ENCODE data around the gene NSDHL.
"Not testable (repeated sequence)": the region's sequence is repeated elsewhere in the genome, so short reads cannot be mapped to it uniquely, and the experiment has no call there.

The NSDHL gene

DNA sequence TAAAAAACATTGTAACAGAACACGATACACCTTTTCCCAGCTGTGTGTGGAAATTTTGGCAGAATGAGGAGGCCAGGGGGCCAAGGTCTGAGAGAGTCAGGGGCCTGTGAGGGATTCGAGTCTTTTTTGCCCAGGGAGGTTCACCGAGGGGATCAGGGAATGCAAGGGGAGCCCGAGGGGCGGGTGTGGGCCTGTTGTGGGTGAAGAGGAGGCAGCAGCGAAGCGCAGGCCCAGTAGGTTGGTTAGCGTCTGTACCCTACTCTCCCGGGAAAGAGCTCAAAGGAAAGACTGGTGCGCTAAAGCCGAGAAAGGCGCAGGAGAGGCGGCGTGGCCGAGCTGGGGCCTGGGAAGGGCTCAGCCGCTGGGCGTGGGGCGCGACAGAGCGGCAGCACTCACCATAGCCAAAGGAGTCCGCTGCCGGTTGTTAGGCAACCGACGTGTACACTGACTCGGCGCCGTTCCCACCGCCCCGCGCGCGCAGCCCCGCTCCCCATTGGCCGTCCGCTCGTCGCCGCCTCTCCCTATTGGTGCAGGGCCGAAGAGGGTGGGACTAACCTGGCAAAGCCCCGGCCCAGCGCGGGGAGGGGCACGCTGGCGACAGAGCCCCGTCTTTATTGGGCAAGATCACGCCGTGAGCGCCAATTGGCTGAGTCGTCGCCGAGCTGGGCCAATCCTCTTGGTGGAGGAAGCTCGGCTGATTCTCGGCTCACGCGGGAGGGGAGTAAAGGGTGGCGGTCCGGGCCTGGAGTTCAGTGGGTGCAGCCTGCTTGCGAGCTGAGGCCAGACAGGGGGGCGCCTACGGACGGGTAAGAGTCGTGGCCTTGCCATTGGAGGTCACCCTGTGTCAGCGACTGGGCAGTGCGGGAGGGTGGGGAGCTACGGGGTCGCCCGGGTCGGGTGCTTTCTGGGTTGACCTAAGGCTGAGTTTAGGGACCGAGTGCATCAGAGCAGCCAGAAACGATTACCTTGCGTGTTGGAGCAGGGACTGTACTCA, at the start of gene NSDHL, which contains the start of gene CETN2:
TSS of gene NSDHL (plus strand) at position 752 of the 994 bp plus-strand sequence. CDS start 15,262 bp downstream, outside the sequence.
TSS of gene CETN2 (minus strand) at position 446 of the 994 bp plus-strand sequence. CDS start at position 399, 47 bp downstream.
- peak; percentile 86 to 87 for DNase-seq (ENCODE audit: low read depth in 2 of 2)

DNA sequence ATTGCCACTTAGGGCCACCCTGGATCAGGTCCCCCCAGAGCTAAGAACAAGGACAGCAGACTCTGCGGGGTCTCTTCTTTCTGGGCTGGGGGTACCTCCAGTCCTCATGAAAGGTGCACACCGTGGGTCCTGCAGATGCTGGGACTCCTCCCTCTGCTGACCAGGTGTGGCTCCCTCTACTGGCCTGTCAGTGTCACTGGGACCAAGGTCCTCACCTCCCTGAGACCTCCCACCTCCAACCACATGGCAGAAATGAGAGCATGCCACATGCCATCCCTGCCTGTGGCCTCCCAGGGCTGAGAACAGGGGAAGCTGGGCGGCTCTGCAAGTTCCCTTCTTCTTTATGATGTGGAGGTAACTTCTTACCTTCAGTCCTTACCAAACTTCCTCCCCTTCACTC, 43.8 kb upstream of the NSDHL start:
- DNase-seq (ENCODE audit: low read depth in 2 of 2), result not testable (repeated sequence)

DNA sequence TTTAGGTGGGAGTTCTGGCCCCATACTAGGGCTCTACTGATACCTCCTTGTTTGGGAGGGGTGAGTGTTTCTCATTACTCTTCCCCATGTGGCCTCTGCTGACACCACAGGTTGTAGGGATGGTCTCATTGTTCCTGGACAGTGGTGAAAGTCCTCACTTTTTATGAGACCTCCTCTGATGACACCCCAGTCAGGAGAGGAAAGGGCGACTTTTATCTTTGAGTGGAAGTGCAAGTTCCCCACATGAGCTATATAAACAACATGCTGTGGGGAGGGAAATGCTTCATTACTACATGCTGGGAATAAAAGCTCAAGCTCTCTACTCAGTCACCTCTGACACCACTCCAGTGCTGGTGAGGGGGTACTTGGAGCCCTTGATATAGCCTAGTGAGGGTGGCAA, 31.9 kb upstream of the NSDHL start:
- DNase-seq (ENCODE audit: low read depth in 2 of 2), result no peak

DNA sequence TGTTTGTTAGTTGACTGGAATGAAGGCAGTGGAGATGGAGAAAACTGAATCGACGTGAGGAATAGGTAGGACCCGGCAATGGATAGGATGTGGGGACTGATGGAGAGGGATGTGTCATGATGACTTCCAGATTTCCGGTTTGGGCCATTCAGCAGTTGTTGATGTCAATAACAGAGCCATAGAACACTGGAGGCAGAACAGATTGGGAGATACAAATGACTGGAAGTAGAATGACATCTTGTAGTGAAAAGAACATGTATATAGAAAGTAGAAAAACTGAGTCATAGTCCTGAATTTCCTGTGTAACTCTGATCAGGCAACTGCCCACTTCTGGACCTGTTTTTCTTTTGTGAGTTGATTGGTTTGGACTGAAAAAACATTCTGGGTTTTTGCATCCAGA, 24.8 kb upstream of the NSDHL start:
- DNase-seq (ENCODE audit: low read depth in 2 of 2), result no peak

DNA sequence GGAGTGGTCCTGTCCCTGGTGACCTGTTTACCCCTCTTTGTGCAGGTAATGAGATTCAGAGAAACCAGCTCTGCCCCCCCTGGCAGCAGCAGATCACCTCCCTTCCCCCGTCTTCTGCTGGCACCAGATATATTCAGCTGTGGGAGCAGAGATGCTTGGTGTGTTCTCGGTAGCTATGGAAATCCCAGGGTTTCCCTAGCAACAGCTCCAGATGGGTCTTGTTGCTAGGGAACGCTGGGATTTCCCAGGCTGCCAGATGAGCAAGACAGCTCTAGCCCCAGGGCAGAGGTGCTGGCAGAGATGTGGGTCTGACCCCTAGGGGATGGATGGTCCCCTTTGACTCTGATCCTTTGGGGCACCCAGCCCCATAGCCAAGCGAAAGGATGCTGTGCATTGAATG, 20.5 kb upstream of the NSDHL start:
- DNase-seq (ENCODE audit: low read depth in 2 of 2), result no peak

DNA sequence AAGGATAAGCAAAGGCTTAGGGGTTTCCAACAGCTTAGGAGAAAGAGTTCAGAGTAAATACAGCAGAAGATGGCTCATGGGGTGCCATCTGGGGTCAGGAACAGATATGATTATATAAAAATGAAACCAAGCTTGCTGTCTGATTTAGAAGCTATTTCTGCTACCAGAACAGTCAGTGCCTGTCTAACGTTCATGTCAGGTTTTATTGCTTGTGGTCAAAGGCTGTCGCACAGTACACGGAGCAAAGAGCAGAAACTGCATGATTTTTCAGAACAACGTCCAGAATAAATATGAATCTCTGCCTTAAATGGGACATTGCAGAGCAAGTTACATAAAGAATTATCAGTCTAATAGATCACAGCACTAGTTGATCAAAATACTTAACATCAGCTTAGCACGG, 17.7 kb upstream of the NSDHL start:
- DNase-seq (ENCODE audit: low read depth in 2 of 2), result no peak

DNA sequence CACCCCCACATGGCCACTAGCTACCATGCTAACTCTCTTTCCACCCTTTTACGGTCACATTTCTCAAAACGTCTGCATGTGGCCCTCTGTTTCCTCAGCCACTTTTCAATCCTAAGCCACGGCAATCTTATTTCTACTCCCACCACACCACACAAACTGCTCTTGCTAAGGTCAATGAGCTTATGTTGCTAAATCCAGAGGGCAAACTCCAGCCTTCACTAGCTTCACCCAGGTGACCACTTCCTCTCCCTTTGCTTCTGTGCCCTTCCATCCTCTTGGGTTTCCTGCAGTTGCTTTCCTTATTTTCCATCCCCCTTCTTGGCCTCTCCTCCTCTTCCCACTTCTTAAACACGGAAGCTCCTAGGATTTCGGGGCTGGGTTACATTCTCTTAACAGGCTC, 16.8 kb upstream of the NSDHL start:
- no peak for DNase-seq (ENCODE audit: low read depth in 2 of 2)

DNA sequence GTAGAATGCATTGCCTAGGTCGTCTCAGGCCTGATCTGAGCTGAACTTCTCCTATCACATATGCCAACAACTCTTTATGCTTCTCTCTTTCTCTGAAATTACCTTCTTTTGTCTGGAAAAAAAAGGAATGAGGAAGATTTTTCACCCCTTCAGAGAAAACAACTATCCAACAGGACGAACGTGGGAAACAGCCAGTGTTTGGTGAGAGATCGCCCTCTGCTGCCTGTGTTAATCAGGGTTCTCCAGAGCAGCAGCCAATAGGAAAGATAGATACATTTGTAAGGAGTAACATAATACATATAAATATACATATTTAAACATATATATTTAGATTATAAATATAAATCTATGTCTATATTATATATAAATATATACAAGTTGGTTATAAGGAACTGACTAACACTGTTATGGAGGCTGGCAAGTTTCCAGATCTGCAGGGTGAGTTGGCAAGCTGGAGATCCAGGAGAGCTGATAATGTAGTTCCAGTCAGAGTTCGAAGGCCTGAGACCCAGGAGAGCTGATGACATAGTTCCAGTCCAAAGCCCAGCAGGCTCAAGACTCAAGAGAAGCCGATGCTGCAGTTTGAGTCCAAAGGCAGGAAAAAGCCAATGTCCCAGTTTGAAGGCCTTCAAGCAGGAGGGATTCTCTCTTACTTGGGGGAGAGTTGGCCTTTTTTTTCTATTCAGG, 13.6 kb upstream of the NSDHL start:
- DNase-seq (ENCODE audit: low read depth in 2 of 2), result no peak

DNA sequence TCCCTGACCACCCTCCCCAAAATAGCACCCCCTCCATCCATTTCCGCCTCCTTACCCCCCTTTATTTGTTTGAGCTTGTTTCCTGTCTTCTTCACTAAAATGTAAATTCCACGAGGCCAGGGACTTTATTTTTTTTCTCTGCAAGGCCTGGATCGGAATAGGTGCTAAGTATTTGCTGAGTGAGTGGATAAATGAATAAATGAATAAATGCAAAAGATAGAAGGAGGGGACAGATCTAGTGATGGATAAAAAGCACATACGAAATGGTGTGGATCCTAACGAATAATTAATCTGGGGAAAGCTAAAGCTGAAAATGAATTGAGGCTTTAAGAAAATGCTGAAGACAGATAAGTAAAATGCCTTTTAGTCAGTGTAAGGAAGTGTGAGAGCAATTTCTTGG, 12.5 kb upstream of the NSDHL start:
- no peak for DNase-seq (ENCODE audit: low read depth in 2 of 2)

DNA sequence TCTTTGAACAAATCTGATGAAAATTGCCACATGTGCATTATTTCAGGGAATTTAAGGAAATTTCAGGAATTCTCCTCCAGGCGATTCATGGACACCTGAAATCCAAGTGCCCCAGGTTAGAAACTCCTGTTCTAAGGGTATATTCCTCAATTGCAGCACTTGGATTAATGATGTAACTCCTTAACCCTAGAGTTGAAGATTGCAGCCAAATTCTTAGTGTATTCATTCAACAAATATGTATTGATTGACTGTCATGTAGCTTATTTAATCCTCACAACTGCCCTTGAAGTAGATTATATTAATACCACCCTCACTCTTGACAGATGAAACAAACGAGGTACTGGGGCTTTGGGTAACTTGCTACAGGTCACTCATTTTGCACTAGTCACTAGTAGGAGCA, 11.6 kb upstream of the NSDHL start:
- no peak for DNase-seq (ENCODE audit: low read depth in 2 of 2)

DNA sequence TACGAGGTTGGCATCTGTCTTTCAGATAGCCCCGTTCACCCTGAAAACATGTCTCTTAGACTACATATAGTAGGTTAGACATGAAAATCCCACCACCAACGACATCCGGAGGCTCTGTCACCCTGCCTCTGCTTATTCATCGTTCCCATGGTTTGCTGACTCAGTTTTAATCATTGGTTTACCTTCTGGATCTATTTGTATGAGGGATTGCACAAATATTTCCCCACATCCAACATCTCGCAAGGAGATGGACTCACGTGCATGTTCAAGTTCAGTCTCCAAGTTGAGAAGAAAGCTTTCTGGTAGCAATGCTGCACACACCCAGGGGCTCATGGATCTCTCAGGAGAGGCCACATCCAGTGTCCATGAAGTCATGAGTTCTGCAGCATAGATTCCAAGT, 11.1 kb upstream of the NSDHL start:
- no peak for DNase-seq (ENCODE audit: low read depth in 2 of 2)

DNA sequence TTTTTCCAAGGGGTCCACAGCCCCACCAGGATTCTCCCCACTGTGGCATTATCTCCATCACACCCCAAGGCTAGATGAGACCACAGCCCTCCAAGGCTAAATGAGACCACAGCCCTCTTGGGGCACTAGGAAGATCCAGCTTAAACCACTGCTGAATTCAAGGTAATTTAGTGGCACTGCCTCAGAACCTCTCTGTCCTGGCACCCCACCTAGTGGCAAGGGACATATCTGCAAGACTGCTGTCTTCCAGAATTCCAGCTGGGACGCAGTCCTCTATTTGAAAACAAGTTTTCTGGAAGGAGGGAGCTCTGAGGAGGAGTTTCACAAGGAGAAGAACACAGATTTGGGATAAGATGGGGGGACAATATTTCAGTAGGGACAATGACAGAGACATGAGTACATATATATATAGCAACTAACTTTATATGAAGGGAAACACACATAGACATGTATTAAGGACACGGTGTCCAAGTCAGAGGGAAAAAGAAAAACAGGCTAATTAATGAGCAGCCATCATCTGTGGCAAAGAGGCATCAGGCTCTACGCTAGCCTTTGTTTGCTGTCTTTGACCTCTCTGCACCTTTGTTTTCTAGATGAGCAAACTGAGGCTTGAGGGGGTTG, 9.6 kb upstream of the NSDHL start:
- DNase-seq (ENCODE audit: low read depth in 2 of 2), result no peak

DNA sequence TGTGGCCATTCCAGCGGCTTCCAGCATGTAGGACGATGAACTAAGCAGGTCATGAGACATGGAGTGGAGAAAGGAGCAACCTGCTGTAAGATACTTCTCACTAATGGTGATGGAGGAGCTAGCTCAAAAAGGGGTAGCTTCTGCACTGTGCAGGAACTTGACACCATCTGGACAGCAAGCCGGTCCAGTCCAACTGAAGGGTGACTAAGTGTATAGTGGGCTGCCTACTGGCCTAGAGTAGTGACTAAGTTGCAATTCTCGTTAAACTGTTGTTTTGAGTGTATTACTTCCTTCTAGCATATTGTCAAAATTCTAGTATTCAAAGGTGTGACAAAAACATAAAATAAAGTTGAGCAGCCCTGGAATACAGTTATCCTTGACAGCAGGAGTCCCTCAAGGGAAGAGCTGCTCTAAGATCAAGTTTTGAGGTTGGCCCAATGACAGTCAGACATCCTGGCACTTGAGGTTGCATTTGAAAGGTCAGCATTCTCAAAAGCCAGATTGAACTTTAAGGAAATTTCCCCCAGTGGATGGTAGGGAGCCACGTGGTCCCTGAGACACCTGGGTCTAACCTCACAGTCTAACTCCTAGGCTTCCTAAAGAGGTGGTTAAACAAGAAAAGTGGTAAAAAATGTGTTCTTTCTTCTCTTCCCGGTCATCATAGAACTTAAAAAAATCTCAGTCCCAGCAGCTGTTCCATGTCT, 8.3 kb upstream of the NSDHL start:
- no peak for DNase-seq (ENCODE audit: low read depth in 2 of 2)

DNA sequence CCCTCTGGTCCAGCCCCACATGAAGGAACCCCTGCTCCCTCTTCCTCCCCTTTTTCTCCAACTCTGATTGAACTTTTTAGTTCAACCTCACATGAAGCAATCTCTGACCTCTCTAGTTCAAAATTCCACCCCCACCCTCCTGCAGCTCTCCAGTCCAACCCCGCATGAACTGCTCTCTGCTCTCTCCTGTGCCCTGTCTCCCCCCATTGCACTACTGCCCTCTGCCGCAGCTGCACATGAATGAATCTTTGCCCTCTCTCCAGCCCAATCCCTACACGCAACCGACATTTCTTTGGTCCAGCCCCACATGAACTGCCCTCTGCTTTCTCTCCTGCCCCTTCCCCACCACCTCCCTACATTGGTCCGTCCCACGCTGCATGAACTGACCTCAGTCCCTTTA, 7.2 kb upstream of the NSDHL start:
- DNase-seq (ENCODE audit: low read depth in 2 of 2), result no peak

DNA sequence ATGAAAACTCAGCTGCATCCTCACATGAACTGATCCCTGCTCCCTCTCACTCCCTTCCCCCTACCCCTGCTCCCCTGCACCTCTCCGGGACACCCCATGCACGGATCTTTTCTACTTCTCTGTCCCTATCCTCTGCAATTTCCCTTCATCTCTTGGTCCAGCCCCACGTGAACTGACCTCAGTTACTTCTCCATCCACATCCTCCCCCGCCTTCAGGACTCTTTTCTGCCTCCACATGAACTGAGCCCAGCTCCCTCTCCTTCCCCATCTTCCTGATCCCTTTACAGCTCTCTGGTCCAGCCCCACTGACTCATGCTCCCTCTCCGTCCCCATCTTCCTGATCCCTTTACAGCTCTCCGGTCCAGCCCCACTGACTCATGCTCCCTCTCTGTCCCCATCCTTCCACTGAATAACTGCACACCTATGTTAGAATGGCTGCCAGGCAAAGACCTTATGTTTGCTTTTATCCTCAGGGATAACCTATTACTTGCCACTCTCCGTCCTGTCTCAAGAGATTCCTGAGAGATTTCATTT, 6.0 kb upstream of the NSDHL start:
- DNase-seq (ENCODE audit: low read depth in 2 of 2), result no peak

DNA sequence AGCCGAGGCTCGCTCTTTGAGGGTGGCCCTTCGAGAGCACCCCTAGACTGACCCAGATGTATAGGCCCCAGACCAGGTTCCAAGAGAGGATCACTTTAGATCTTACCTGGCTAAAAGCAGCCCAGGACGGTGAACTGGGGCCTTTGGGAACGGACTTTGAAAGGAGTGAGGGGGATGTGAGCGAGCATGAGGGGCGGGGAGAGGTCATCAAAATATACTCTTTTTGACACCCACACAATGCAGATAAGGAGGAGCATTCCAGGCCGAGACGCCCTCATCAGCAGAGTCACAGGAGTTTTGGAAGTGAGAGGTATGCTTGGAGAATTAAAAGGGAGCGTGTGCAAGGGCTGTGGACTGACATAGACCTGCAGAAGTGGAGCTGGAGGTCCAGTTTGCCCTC, 528 bp downstream of the NSDHL start:
- no peak for DNase-seq (ENCODE audit: low read depth in 2 of 2)

DNA sequence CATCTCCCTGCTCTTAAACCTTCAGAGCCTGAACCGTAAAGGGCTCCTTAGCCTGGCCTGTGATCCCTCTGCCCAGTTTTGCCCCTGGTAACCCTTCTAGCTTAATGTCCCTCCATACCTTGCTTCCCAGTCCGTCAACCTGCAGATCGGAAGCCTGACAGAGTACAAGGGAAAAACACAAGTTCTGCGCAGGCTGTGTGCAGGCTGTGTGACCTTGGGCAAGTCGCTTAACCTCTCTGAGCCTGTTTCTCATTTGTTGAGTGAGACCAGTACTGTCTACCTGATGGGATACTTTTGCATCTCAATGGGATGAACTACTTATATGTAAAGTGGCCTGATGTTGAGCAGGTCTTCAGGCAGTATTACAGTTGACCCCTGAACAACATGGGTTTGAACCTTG, 1.7 kb downstream of the NSDHL start:
- no peak for DNase-seq (ENCODE audit: low read depth in 2 of 2)

DNA sequence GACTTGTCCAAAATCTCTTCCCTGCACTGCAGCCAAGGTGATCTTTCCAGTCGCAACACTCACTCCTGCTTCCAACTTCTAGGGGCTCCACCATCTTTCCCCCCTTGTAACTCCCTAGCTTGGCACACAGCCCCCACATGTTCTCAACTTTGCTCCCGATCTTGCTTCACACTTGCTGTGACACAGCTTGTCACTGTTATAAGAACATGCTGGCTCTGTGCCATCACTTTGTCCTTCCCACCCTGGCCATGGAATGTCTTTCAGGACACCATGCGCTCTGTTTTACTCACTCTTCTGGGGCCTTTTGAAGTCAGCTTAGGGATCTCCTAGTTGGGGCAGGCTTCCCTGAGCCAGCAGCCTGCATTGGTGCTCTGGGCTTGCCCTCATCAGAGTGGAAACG, 2.5 kb downstream of the NSDHL start:
- no peak for DNase-seq (ENCODE audit: low read depth in 2 of 2)

DNA sequence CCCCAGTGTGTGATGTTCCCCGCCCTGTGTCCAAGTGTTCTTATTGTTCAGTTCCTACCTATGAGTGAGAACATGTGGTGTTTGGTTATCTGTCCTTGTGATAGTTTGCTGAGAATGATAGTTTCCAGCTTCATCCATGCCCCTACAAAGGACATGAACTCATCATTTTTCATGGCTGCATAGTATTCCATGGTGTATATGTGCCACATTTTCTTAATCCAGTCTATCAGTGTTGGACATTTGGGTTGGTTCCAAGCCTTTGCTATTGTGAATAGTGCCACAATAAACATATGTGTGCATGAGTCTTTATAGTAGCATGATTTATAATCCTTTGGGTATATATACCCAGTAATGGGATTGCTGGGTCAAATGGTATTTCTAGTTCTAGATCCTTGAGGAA, 4.6 kb downstream of the NSDHL start:
- not testable (repeated sequence) for DNase-seq (ENCODE audit: low read depth in 2 of 2)

DNA sequence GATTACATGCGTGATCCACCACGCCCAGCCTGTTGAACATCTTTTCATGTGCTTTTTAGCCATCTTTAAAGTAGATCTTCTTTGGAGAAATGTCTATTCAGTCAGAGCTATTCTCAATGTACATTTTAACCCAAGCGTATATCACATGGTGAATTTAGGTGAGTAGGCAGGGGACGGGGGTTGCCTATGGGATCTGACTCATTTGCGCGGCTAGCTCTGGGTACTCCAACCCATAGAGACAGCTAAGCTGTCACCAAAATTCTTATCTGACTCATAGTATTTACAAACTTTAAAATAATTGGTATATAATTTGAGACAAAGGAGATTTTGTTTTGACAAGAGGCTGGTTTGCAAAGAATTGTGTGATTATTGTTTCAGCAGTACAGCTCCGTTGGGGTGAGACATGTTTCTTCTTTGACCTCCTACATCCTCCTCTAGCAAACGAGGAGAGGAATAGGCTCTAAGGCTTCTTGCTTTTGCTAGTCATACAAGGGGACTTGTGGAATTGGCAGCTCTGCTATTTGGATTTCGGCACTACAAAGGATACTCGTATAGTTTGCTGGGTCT, 12.0 kb downstream of the NSDHL start:
- DNase-seq (ENCODE audit: low read depth in 2 of 2), result no peak

DNA sequence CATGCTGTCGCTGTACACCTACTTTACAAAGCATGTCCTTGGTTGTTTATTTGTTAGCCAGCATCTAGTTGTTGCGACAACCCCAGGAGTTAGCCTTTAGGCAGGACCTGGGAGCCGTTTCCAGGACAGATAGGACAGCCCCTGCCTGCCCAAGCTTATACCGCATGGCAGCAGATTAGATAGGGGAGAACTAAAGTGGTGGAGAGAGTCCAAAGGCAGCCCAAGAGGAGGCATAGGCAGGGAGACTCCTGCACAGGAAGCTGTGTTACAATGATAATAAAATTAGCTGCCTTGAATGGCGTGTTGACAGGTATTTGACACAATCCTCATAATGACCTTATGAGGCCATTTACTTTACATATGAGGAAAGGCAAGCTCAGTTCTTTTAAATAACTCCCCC, 13.0 kb downstream of the NSDHL start:
- no peak for DNase-seq (ENCODE audit: low read depth in 2 of 2)

Measured in fibroblast of skin of left quadriceps (primary cell).